HG03439 (cell line): ENCODE measurements around the gene IKBKE.
A peak's percentile ranks its signal among the peaks of the same experiment; 100 is the strongest.

ENCODE experiments used
- ATAC-seq: cut with Tn5 transposase; IDR thresholded peaks from one replicate; pipeline ENCODE4 v1.9.1; 2021; ENCODE audit warnings: mild to moderate bottlenecking, moderate library complexity; ENCODE audit not compliant: unreplicated experiment

IKBKE gene

DNA sequence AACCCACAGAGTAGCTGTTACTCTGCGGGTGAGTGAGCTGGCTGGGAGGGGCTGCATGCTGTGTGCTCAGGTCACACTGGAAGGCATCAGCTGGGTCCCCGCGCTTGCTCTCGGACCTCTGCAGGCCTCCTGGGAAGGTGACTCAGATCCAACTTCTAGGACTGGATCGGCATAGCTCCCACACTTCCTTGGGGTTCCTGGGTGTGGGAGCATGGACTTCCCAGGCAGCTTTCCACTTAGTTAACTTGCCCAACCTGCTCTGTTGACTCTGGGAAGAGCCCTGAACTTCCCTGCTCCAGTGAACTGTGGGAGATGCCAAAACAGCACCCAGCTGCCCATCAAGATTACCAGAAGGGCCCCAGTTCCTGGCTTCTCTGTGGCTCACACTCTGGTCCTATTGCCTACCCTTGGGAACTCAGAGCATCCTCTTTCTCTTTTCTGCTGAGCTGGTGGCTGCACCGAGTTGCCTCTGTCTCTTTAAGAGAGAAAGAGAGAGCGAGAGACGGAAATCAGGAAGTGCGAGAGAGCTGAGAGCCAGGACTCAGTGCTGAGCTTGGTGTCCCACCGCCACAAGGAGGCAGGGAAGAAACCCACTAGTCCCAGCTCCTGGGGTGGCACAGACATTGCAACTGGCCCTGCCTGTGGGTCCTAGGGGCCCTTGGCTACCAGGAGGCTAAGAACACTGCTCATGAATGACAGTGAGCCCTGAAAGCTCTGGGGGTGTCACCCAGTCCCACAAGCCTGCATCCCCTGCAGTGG lies at the start of gene IKBKE:
IKBKE (plus strand) TSS at position 544 of the 759 bp plus-strand sequence. CDS start 2,752 bp downstream, outside the sequence.
- ATAC-seq: peak; percentile 45

DNA sequence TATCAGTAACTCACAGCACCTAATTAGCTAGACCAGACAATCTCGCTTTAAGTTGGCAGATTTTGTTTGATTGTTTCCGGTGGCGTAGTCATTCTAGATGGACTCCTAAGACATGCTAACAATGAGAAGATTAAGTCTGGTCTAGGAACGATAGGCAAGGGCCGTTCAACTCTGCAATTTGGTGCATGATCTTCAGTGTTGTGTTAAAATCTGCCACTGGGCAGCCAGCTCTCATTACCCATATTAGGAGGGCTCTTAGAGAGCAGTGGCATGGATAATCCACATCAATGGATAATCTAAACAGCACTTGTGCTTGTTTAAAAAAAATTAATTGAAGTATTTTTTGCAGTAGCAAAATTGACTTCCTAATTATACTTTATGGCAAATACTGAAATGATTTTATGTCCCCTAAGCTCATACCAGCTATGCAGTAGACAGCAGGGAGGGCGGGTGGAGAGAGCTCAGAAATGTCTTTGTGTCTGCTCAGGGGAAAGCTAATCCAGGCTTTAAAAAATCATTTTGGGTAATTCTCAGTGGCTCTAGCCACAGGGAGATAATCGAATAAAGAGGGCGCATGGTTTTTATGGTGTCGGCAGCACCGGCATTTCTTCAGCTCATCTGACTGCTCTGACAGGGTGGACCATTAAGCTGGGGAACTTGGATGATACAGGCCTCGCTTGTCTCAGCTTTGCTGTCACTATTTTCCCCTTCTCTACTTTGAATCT lies 48.5 kb upstream of the IKBKE start:
- no peak for ATAC-seq

DNA sequence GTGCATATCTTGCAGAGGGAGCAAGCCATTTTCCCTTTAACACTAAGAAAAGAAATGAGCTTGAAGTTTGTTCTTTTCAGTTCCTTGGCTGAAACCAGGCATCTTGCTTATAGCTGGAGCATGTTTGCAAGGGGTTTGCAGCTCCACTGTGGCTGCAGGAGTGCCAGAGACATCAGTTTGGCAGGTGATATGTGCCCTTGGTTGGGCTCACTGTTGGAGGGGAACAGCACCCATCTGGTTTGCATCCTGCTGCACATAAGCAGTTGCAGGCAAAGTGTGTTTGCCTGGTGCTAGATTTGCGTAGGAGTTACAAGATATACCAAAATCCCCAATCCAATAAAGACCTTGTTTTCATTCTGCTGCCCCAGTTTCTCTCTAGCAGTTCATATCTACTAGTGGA lies 47.8 kb upstream of the IKBKE start:
- ATAC-seq: no peak

DNA sequence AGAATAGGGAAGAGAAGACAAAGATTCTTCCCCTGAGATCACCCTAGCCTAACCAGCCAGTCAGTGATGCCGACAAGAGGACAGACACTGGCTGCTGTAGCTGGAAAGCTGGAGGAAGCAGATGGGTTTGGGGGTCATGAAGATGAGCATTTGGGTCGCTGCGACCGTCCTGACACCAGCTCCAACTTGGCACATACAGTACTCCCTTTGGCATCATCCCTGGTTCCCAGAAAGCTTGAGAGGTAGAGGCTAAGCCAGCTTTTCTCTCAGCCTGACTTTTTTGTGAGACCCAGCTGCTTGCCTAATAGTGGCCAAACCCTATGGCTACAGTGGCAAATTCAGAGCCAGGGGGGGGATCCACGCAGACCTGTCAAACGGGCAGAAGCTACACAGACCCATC lies 43.0 kb upstream of the IKBKE start:
- ATAC-seq: no peak

DNA sequence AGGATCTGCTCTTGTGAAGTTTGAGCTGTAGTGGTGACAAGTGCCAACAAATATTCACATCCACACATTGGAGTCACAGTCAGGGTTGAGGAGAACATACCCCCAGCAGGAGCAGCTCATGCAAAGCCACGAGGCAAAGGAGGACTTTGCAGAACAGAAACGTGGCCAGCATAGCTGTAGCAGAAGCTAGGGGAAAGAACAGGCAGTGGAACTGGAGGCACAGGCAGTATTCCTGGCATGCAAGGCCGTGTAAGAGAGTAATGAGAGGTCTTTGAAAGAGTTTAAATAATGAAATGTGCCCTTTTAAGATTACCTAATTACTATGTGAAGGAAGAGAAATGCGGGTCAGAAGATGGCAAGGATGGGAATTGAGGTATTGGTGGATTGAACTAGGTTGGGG lies 40.9 kb upstream of the IKBKE start:
- no peak for ATAC-seq

DNA sequence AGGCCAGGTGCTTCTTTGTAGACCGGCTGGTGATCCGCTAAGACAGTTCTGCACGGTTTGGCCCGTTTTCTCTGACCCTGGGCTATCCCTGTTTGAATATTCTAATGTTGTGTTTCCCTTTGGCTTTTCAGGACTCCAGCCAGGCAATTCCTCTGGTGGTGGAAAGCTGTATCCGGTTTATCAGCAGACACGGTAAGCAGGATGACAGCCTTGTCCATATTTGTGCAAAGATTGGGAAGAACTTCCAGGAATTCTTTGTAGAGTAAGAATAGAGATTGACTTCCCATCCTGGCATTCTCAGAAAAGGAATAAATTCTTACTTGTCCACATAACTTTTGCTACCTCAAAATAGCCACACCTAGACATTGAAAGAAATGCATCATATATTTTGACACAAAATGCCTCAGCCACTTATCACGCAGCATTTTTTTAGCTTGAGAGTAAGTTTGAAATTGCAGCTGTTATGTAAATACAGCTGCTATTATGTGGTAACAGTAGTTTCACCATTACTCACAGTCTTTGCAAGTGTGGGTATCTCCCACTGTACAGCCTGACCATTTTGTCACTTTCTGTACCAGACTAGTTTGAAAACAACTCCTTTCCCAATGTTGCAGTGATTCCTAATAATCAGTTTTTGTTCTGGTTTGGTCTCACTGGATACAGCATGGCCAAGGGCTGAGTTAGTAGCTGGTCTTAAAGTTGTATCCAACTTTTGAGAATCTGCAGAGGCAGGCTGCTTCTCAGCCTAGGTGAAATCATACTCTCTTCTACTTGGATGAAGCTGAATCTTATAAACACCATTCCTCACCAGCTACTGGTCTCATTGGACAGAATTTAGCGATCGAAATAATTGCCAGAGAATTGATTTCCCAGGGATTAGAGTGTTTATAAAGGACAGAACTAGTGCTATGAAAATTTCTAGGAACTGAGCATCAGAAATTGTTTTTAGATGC lies 40.0 kb upstream of the IKBKE start:
- ATAC-seq: peak; percentile 96

DNA sequence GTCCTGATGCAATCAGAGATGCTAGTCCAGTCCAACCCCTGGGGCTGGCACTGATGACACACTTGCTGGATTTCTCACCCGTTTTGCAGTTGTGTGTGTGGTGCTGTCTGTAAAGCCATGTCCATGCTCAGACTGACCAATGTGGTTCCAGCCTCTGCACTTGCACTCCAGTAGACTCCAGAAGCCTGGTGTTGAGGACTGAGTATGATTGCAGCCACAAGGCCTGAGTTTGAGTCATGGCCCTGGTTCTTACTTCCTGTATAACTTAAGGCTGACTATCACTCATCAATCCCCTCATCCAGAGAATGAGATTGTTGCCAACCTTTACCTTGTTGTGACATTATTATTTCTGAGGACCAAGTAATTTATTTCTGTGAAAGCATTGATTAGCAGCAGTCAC lies 34.8 kb upstream of the IKBKE start:
- ATAC-seq: no peak

DNA sequence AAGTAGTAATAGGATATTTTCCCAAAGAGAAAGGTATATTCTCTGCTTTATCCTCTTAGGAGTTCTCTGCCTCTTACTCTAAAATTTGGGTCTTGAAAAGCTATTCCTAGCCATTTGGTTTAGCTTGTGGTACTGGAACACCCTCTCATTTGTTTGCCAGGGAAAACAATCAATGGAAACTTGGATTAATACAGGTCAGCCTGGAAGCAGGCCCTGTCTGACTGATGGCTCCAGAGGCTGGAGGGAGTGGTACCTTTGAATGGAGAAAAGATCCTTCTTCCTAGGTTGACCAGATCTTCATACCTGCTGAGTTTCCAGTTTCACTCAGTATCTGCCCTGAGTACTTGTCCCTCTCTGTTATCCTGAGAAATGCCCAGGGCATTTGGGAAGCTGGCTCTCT lies 31.7 kb upstream of the IKBKE start:
- no peak for ATAC-seq

DNA sequence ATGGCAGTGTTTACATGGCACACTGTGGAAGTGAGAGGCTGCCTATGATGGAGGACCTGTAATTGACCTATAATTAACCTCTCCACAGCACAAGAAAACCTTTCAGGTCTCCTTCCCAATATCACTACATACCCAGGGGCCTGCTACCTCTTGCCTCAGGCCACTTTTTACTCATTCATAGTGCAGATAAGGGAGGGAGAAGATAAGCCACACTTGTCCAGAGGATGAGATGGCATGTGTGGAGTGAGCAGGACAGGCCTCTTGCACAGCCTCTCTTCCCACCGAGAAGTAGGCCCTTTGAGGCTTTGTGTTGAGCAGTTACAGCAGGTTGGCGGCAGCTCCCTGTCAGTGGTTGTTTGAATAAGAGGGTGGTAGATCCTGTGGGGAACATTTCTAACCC lies 31.1 kb upstream of the IKBKE start:
- no peak for ATAC-seq

DNA sequence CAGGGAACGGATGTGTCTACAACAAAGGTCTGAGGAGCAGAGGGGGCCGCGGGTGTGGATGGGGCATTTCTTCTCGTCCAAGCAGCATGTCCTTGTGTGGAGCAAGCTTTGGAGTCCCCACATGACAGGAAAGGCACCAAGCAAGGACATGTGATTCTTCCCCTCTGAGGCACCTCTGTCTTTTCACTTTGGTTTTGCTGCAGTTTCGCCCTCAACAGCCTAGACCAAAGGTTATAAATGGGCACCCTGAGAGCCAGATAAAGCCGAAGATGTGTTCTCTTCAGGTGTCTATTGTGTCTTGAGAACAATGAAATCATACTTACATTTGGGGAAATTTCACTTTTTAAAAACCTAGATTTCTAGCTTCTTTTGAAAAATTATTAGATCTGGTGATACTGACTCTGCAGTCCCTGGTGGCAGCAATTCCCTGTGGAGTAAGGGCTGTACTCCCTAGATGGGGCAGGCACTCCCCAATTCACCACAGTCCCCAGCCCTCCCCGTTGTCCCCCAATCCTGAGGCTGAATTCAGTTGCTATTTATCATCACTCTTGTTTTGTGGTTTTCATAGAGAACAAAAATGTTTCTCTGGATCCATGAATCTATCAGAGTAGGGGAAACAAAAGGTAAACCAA lies 28.8 kb upstream of the IKBKE start:
- ATAC-seq: no peak

DNA sequence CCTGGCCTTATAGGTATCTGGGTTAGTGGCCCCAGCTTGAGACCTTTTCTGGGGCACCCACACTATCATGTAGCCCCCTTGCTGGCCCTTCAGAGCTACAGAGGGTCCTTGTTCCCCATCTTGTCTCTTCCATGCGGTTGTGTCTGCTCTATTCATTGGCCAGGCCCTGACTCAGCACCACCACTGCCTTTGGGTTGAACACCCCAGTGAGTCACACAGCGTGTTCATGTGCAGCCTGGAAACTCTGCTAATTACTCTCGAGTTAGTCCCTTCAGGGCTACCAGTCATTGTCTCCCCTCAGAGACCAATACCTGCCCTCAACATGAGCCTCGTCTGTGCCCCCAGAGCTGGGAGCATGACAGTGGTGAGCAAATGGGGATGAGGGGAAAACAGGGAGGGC lies 28.2 kb upstream of the IKBKE start:
- ATAC-seq: no peak

DNA sequence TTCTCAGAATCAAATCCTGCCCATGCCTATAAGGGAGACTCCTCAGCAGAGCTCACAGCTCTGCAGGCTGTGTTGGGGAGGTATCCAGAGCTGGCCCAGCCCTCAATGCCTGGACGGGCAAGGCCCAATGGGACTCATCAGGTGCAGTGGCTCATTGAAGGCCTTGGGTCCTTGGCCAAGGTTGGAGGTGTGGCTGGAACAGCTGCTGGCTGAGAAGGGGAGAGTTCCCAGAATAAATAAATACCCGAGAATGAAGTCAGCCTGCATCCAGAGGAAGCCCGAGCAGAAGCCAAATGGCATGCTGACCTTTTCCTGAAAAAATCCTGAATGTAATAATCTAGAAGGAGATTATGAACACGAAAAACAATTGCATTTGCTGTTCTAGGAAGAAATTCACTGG lies 25.2 kb upstream of the IKBKE start:
- no peak for ATAC-seq

DNA sequence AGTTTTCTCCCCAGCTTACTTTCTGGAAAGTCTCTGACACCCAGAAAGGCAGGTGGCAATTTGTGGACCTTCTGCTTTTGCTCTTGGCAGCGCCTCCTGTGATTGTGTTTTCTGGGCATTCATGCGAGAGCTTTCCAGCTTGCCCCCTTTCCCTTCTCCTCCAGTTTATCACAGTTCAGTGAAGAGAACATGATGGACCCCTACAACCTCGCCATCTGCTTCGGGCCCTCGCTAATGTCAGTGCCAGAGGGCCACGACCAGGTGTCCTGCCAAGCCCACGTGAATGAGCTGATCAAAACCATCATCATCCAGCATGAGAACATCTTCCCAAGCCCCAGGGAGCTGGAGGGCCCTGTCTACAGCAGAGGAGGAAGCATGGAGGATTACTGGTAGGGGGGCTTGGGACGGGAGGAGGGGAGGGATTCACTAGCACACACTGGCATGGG lies 24.3 kb upstream of the IKBKE start:
- ATAC-seq: no peak

DNA sequence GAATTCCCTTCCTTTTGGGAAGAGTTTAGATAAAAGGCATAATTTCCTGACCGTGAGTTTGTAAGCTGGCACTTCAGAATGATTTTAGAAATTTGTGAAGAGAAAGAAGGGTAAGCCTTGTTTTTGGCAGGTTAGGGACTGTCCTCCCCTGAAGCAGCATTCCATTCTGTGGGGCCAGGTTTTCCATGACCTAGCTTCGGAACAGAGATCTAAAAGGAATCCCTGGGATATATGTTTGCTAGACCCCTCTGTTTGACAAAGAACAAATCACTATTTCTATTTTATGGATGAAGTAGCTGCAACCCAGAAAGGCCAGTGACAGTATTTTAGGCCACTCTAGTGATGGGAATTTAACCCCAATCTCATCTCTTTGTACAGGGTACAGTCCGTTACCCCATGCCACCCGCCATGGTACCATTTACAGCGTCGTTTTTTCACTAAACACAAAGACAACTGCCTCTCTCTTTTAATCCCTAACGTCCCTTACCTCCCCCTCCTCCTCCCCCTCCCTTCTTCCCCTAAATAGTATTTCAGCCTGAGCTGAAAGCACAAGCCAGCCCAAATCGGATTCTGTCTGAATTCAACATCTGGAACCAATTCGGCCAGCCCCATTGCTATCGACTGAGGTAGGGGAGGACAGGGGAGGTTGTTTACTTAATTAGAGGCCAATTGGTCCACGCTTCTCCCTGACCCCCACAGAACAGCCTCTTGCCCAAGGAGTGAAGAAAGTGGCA lies 23.4 kb upstream of the IKBKE start:
- ATAC-seq: no peak

DNA sequence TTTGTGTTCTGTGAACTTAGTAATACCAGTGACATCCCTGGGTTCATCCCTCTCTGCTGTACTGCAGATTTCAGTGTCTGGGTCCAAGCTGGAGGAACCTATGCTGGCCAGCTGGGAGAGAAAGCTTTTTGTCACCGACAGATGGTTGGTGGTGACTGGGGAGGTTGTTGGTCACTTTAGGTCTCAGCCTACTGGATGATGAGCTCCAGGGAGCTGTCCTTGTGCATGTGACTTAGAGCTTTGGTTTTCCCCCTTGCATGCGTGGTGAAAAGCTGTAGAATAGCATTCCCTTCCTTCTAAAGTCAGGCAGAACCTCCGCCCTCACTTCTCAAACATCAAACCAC lies 22.9 kb upstream of the IKBKE start:
- no peak for ATAC-seq

DNA sequence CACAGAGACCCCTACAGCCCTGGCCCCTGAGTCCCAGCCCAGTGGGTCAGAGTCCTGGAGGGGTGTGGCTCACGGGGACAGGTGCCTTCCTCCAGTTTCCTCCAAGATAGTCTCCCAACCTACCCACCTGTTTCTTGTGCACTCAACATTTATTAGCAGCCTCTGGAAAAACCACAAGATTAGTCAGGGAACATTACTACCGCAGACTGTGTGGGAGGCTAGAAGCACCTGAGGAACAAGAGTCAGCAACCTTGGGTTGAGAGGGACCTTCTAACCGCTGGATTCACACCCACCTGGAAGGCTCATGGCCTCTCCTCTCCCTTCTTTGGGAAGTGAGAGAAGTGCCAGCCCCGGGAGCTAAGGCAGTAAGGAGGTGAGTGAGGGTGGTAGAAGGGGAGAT lies 22.5 kb upstream of the IKBKE start:
- no peak for ATAC-seq

DNA sequence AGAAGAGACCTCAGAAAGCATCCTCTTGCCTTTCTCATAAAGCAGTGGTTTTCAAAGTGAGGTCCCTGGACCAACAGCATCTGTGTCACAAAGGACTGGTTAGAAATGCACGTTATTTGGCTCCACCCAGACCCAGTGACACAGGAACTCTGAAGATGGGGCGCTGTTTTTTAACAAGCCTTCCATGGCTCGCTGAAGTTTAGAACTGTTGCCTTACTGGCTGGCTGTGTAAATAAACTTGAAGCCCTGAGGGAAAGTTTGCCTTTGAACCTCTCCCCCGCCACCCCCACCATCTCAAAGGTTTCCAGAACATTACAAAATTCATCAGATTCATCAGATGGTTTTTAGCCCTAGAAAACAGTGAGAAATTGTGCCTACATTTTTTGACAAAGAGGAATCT lies 21.8 kb upstream of the IKBKE start:
- no peak for ATAC-seq

DNA sequence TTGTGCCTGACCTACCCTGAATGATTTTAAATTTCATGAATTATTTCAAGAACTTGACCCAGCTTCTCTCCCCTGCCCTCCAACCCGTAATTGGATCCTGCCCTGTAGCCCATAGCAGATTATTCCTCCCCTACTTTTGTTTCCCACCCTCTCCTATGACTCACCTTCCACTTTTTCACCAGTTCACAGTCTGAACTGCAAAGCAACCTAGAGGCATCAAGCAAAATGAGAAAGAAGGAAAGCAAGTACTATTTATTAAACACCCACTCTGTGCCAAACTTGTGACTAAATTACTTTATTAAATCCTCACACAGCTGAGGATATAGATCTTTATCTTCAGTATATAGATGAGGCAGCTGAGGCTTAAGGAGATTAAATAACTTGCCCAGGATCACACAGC lies 20.7 kb upstream of the IKBKE start:
- no peak for ATAC-seq

DNA sequence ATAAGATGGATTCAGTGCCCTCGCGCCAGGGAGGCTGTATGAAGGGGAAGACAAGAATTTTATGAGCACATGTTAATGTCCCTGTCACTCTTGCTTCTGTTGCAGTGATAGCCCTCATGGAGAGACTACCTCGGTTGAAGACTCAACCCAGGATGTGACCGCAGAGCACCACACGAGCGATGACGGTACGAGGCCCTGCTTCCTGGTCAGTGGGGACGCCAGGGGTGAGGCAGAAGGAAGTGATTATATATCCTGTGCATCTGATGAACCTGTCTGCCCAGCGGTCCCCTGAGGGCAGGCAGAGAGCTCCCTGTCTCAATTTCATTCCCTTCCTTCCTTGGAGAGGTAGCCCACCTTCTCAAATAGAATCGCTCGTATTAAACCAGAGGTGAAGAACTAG lies 20.0 kb upstream of the IKBKE start:
- no peak for ATAC-seq

DNA sequence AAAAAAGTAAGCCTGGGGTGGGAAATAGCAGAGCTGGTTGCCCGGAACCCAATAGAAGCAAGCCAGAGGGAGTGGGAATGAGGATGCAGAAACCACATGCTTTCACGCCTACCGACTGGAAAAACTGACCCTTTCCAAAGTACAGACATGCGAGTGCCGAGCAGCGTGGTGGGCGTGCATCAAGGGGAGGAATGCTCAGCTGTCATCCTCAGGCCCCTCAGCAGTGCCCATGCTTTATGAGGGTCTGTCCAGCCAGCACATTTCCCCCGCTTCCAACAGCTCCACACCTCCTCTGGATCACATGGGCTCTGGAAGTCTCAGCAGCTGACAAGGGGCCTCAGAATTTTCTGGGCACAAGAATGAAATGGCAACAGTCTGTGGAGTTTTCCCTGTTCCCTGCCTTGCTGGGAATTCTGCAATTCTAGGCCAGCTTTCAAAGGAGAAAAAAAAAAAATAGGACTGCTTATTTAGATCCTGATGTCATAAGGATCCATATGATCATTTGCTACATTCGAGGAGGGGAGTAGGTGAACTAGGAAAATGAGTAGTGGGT lies 19.1 kb upstream of the IKBKE start:
- ATAC-seq: no peak
